T-cell (primary cell): ENCODE data around the gene C10orf90. TPM values are rescaled to one million over a fixed set of nuclear protein-coding genes. Genes with fewer than 3 reads are reported as not detected.

ENCODE experiments used
- ATAC-seq, 4 experiments: fragments of 200-7000 bp in 3 of 4; fragments of 150-1000 bp in 1 of 4; cut with Tn5 transposase; replicated peaks in 1 of 4; 1 replicate in 3 of 4; 2 replicates in 1 of 4; pipeline ENCODE4 v1.10.0; 2021; ENCODE audit warnings: moderate library complexity in 3 of 4, mild to moderate bottlenecking in 2 of 4, moderate number of reproducible peaks in 1 of 4
- CTCF ChIA-PET, 2 donors: fragments of 300-600 bp; sonication (Branson Sonifier 250); formaldehyde crosslinking; loops; one replicate each; lab custom pipeline; 2022; ENCODE audit warnings: antibody characterized with exemption in 2 of 2; lab: Charles Lee
- POLR2A ChIA-PET, 2 donors: fragments of 300-600 bp; sonication (Branson Sonifier 250); formaldehyde crosslinking; loops; one replicate each; lab custom pipeline; 2022; ENCODE audit warnings: antibody characterized with exemption in 2 of 2; lab: Charles Lee
- DNase-seq, 35 experiments: peaks; one replicate each; pipeline versions ENCODE4 v3.0.0 to v3.0.0-alpha.2; 2013 to 2023
- H3K27ac ChIP-seq: one replicate; pipeline ENCODE4 v1.5.1; 2013; ENCODE audit warnings: low read length
- H3K27me3 ChIP-seq, 2 experiments: replicated peaks in 1 of 2; 1 replicate in 1 of 2; 2 replicates in 1 of 2; pipeline versions ENCODE4 v1.6.1 to v1.7.0; 2013; ENCODE audit warnings: low read length in 1 of 2, mixed read lengths in 1 of 2; ENCODE audit not compliant: control insufficient read depth in 2 of 2, insufficient read depth in 2 of 2; ENCODE audit errors: extremely low read depth in 1 of 2
- H3K36me3 ChIP-seq, 2 donors: 1 replicate in 1 of 2; 2 replicates in 1 of 2; pipeline versions ENCODE4 v1.6.1 to v1.7.0; 2013; ENCODE audit warnings: low read length in 1 of 2; ENCODE audit not compliant: control insufficient read depth in 2 of 2, insufficient read depth in 1 of 2; ENCODE audit errors: extremely low read depth in 1 of 2
- H3K4me1 ChIP-seq, 2 experiments: 1 replicate in 1 of 2; 2 replicates in 1 of 2; pipeline versions ENCODE4 v1.6.1 to v1.7.0; 2013; ENCODE audit warnings: low read length in 2 of 2, mixed read lengths in 1 of 2; ENCODE audit not compliant: insufficient read depth in 2 of 2, control insufficient read depth in 1 of 2; ENCODE audit errors: extremely low read depth in 1 of 2
- H3K4me3 ChIP-seq, 2 donors: 1 replicate in 1 of 2; 2 replicates in 1 of 2; pipeline versions ENCODE4 v1.5.1 to v1.7.0; 2013; ENCODE audit warnings: mild to moderate bottlenecking in 2 of 2, low read length in 1 of 2, moderate library complexity in 1 of 2; ENCODE audit not compliant: control insufficient read depth in 1 of 2; ENCODE audit errors: extremely low read depth in 1 of 2
- H3K9me3 ChIP-seq: 2 replicates; pipeline ENCODE4 v1.7.0; 2013
- H3K27ac Mint-ChIP-seq, 2 donors: one replicate each; pipeline ENCODE4 v1.8.0; 2020 to 2021; ENCODE audit warnings: mild to moderate bottlenecking in 2 of 2, mixed read lengths in 2 of 2
- H3K27me3 Mint-ChIP-seq, 2 donors: one replicate each; pipeline ENCODE4 v1.8.0; 2021 to 2022; ENCODE audit warnings: mixed read lengths in 2 of 2
- H3K36me3 Mint-ChIP-seq: one replicate; pipeline ENCODE4 v1.8.0; 2021; ENCODE audit warnings: mixed read lengths
- H3K4me1 Mint-ChIP-seq, 3 donors: one replicate each; pipeline ENCODE4 v1.8.0; 2020 to 2022; ENCODE audit warnings: mixed read lengths in 3 of 3, mild to moderate bottlenecking in 1 of 3
- H3K4me3 Mint-ChIP-seq, 3 donors: one replicate each; pipeline ENCODE4 v1.8.0; 2020 to 2022; ENCODE audit warnings: mild to moderate bottlenecking in 3 of 3, mixed read lengths in 3 of 3, moderate library complexity in 3 of 3
- H3K9me3 Mint-ChIP-seq, 3 donors: one replicate each; pipeline ENCODE4 v1.8.0; 2020 to 2022; ENCODE audit warnings: mixed read lengths in 3 of 3
- WGBS: methylation state at CpG from one replicate; pipeline ENCODE4 v1.1.5; 2013; ENCODE audit warnings: missing lambda C conversion rate; ENCODE audit not compliant: insufficient coverage; 5-methylcytosine and 5-hydroxymethylcytosine counted together
- total RNA-seq, 35 experiments: library from RNA in 6 of 35; stranded (reverse) in 6 of 35; fragments of 120-200 nt in 1 of 35; gene quantifications; one replicate each; pipeline versions ENCODE4 v1.2.1 to v1.2.4 and lab custom pipeline; 2013 to 2026

Gene C10orf90
- total RNA-seq, 5 donors from 2014 or later (not counting 1 experiment from before 2014, with no cell fraction given) = not detected

DNA sequence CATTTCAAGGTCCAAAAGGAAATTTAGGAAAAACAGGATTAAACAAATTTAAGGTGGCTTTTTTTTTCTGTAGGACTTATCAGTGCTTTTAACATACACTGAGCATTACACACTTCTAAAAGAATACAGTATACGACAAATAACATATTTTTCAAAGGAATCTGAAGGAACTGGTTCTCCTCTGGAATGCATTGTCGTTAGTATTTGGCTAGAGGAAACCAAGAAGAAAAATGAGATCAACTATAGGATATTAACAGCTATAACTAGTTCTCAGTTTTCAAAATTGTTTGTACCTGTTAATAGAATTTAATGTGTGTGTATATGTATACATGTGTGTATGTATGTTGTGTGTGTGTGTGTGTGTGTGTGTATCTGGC lies 232.1 kb downstream of the C10orf90 start:
- Histone ChIP-seq H3K4me1 (no peaks in the 10 kb centered on the region), H3K9me3 (no peaks in the 10 kb centered on the region), H3K36me3 (no peaks in the 10 kb centered on the region), H3K4me3 (no peak overlapping the region), H3K27ac (no peak overlapping the region), H3K27me3 (peaks cover 2% of the 10 kb centered on the region in 2 experiments)
- Mint-ChIP-seq H3K36me3 (no peaks in the 10 kb centered on the region), H3K27me3 (peaks cover 0 to 4% of the 10 kb centered on the region in 2 donors), H3K9me3 (peaks cover 3 to 8% (median 7%) of the 10 kb centered on the region in 3 donors), H3K27ac (no peak overlapping the region), H3K4me3 (no peak overlapping the region), H3K4me1 (peaks cover 0 to 4% (median 0%) of the 10 kb centered on the region in 3 donors)
- ChIA-PET CTCF (no interaction called here), POLR2A (interaction anchor here in 1 of 2 donors (0.7 kb wide), 1 partner anchor 56 kb away, joined by 3 read pairs; no protein-coding TSS in a partner anchor)
- WGBS = no CpG with 5 or more reads among the region's 2 CpGs
- no peak for ATAC-seq
- DNase-seq = no peak

DNA sequence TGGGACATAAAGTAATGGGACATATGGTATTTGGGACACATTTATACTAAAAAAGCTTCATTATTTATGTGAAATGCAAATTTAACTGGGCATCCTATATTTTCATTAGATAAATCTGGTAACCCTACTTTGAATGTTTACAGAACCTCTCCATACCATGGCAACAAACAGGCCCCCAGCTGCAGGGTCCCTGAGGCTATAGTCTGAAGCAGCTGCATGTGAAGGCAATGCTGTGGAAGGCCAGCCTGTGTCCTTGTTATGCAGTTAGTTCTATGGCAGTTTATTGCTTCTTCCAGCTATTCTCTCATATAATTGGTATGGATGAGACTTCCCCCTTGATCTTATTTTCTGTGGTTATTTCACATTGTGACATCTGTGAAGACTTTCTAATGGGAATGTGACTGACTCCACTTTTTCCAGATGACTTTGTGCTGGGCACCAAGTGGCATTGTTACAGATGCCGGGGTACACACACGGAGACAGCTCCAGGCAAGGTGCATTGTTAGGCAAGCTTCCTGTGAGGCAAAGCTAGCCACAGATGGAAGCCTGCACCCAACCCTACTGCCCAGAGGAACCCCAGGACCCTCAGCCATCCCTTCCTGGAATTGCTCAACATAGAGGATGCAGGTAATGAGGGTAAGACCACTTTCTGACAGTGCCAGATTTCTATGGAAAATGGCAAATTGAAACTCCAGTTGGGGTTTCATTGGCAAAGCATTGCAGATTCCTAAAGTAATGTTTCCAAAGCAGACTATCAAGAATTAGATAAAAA lies 232.7 kb downstream of the C10orf90 start:
- ATAC-seq = no peak
- no peak for DNase-seq
- peaks cover 0 to 4% of the 10 kb centered on the region in 2 donors for H3K27me3 Mint-ChIP-seq
- ChIA-PET POLR2A (interaction anchor here in 1 of 2 donors (0.7 kb wide), 1 partner anchor 55 kb away, joined by 3 read pairs; no protein-coding TSS in a partner anchor), CTCF (no interaction called here)
- no peak overlapping the region for H3K27ac Mint-ChIP-seq
- peaks cover 0 to 5% (median 0%) of the 10 kb centered on the region in 3 donors for H3K4me1 Mint-ChIP-seq
- Histone ChIP-seq H3K4me1 (no peaks in the 10 kb centered on the region), H3K9me3 (no peaks in the 10 kb centered on the region), H3K27me3 (peaks cover 2% of the 10 kb centered on the region in 2 experiments), H3K27ac (no peak overlapping the region), H3K4me3 (no peak overlapping the region), H3K36me3 (no peaks in the 10 kb centered on the region)
- peaks cover 0 to 5% (median 2%) of the 10 kb centered on the region in 3 donors for H3K9me3 Mint-ChIP-seq
- no CpG with 5 or more reads among the region's 2 CpGs for WGBS
- H3K4me3 Mint-ChIP-seq = no peak overlapping the region
- H3K36me3 Mint-ChIP-seq = no peaks in the 10 kb centered on the region

DNA sequence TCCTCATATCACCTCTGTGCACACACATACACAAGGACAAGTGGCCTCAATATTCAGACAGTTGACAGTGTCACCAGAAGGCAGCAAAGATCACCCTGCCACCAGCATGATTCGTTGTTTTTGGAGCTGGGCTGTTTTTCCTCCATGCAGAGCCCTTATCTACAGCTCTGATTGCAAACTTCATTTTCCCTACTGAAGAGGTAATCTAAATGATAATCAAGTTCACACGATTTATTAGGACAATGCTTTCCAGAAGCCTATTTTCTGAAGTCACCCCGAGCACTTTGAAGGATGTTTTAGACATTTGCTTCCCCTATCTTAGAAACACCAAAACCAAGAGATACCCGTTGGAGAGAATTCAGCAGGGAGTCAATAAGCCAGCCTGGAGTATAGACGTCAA lies 236.3 kb downstream of the C10orf90 start:
- ChIA-PET POLR2A (no interaction called here), CTCF (no interaction called here)

DNA sequence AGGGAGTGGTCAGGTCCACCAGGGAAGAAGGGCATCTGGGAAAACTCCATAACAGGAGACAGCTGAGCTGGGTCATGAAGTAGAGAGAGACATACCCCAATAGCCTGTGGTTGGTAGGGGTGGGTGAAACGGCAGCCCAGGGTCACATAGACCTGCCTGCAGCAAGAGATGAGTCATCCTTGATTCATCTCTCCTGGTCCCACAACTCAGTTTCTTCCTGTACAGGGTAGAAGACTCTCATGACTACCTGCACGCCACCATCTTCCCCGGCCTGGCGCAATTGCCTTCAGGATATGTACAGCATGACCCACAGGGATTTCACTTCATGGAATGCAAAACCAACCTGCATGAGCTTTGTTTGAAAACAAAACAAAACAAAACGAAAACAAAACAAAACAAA lies 237.1 kb downstream of the C10orf90 start:
- peaks cover 0 to 8% (median 0%) of the 10 kb centered on the region in 3 donors for H3K9me3 Mint-ChIP-seq
- ChIA-PET POLR2A (no interaction called here), CTCF (no interaction called here)
- no peaks in the 10 kb centered on the region for H3K27me3 Mint-ChIP-seq
- DNase-seq (peak in 1 of 35 experiments; percentile 2), ATAC-seq (no peak)
- peaks cover 0 to 6% (median 0%) of the 10 kb centered on the region in 3 donors for H3K4me1 Mint-ChIP-seq
- H3K4me3 Mint-ChIP-seq = no peak overlapping the region
- no peak overlapping the region for H3K4me3 ChIP-seq
- H3K4me1 ChIP-seq = no peaks in the 10 kb centered on the region
- H3K36me3 ChIP-seq = no peaks in the 10 kb centered on the region
- WGBS = 91% methylated on average over 3 of the region's 5 CpGs
- no peaks in the 10 kb centered on the region for H3K9me3 ChIP-seq
- H3K27ac ChIP-seq = no peak overlapping the region
- H3K36me3 Mint-ChIP-seq = no peaks in the 10 kb centered on the region
- H3K27ac Mint-ChIP-seq = peak overlapping the region in 1 of 2 donors; percentile 1
- H3K27me3 ChIP-seq = peaks cover 0 to 2% of the 10 kb centered on the region in 2 experiments

More for the DNA sequence above, 236.3 kb downstream of the C10orf90 start:
- peaks cover 0 to 6% (median 0%) of the 10 kb centered on the region in 3 donors for H3K4me1 Mint-ChIP-seq
- H3K4me1 ChIP-seq = no peaks in the 10 kb centered on the region
- H3K27me3 ChIP-seq = peaks cover 2% of the 10 kb centered on the region in 2 experiments
- no peaks in the 10 kb centered on the region for H3K9me3 ChIP-seq
- no peaks in the 10 kb centered on the region for H3K36me3 Mint-ChIP-seq
- H3K4me3 Mint-ChIP-seq = no peak overlapping the region
- peaks cover 0 to 2% of the 10 kb centered on the region in 2 donors for H3K27me3 Mint-ChIP-seq
- no CpG with 5 or more reads among the region's 5 CpGs for WGBS
- H3K27ac ChIP-seq = no peak overlapping the region
- H3K4me3 ChIP-seq = no peak overlapping the region
- ATAC-seq = no peak
- H3K36me3 ChIP-seq = no peaks in the 10 kb centered on the region
- H3K9me3 Mint-ChIP-seq = peaks cover 0 to 8% (median 0%) of the 10 kb centered on the region in 3 donors
- no peak overlapping the region for H3K27ac Mint-ChIP-seq
- no peak for DNase-seq

DNA sequence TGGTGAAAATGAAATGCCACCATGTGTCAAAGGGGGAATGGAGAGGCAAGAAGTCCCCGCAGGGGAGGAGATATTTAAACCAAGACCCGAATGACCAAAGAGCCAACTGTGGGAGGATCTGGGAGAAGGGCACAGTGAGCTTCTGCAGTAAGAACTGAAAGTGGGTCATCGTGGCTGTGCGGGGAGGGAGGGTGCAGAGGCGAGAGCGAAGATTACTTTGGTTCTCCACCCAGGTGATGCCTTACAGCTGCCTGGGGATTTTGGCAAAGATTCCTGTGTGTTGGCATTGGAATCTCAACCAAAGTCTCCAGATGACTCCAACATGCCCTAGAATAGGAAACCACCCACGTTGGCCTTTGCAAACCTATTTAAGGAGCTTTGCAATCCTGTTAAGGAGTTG lies 238.0 kb downstream of the C10orf90 start:
- Mint-ChIP-seq H3K27ac (peak overlapping the region in 1 of 2 donors; percentile 0), H3K4me3 (no peak overlapping the region), H3K27me3 (peaks cover 0 to 1% of the 10 kb centered on the region in 2 donors), H3K36me3 (no peaks in the 10 kb centered on the region), H3K9me3 (peaks cover 0 to 8% (median 0%) of the 10 kb centered on the region in 3 donors), H3K4me1 (peaks cover 0 to 6% (median 0%) of the 10 kb centered on the region in 3 donors)
- Histone ChIP-seq H3K9me3 (no peaks in the 10 kb centered on the region), H3K36me3 (no peaks in the 10 kb centered on the region), H3K4me1 (no peaks in the 10 kb centered on the region), H3K4me3 (no peak overlapping the region), H3K27ac (no peak overlapping the region), H3K27me3 (no peaks in the 10 kb centered on the region)
- ATAC-seq (no peak), DNase-seq (peak in 1 of 35 experiments; percentile 4)
- CTCF ChIA-PET = interaction anchor here in 1 of 2 donors (1.1 kb wide), 1 partner anchor 14 kb away, joined by 3 read pairs; no protein-coding TSS in a partner anchor
- POLR2A ChIA-PET = no interaction called here
- WGBS = 78% methylated on average over 6 of the region's 7 CpGs

DNA sequence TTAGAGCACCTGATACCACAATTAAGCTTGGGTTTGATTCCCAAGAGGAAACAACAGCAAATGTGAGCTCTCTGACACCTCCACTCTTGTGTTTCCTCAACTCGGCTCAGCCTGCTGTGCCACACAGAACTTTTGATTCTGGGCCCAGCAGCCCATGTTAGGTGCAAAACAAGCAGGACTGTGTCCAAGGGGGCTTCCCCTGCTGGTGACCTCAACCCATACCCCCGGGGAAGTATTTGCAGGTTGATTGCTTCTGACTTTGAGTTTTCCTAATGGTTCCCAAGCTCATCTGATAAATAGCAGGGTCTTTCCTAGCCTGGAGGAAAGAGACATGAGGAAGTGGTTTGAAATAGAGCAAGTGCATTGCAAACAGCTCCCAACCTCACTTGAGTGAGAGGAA lies 238.7 kb downstream of the C10orf90 start:
- no peaks in the 10 kb centered on the region for H3K36me3 ChIP-seq
- POLR2A ChIA-PET = no interaction called here
- no peaks in the 10 kb centered on the region for H3K4me1 ChIP-seq
- CTCF ChIA-PET = interaction anchor here in 1 of 2 donors (1.1 kb wide), 1 partner anchor 15 kb away, joined by 3 read pairs; no protein-coding TSS in a partner anchor
- H3K27ac Mint-ChIP-seq = peak overlapping the region in 1 of 2 donors; percentile 0
- DNase-seq = no peak
- H3K9me3 Mint-ChIP-seq = peaks cover 0 to 13% (median 1%) of the 10 kb centered on the region in 3 donors
- no peaks in the 10 kb centered on the region for H3K27me3 ChIP-seq
- H3K9me3 ChIP-seq = no peaks in the 10 kb centered on the region
- peaks cover 0 to 8% of the 10 kb centered on the region in 2 donors for H3K27me3 Mint-ChIP-seq
- H3K4me3 Mint-ChIP-seq = no peak overlapping the region
- ATAC-seq = no peak
- H3K4me3 ChIP-seq = no peak overlapping the region
- no peak overlapping the region for H3K27ac ChIP-seq
- H3K36me3 Mint-ChIP-seq = no peaks in the 10 kb centered on the region
- 83% methylated on average over 1 of the region's 2 CpGs for WGBS
- peaks cover 0 to 6% (median 0%) of the 10 kb centered on the region in 3 donors for H3K4me1 Mint-ChIP-seq
